ENCODE measurements around the gene KIF19.

The KIF19 gene

DNA sequence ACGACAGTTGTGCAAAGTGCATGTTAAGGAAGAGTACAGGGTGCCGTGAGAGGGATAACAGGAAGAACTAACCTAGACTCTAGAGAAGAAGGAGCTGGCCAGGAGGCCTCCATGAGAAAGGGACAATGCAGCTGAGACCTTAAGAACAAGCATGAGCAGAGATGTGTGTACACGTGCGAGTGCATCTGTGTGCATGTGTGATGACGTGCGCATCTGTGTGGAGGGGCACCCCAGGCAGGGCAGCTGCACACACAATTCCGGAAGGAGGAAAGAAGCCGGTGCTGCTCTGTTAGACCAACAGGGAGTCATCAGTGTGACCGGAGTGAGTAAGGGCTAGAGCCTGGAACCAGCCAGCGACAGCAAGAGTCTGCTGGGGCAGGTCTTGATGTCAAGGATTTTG lies 7.6 kb upstream of the KIF19 start:
- Histone ChIP-seq H3K27ac (ENCODE audit: low read length) (no peak overlapping the region), H3K36me3 (replicated peaks; ENCODE audit: insufficient read depth, low read length) (no peaks in the 10 kb centered on the region), H3K79me2 (ENCODE audit: low read length) (no peaks in the 10 kb centered on the region), H3K4me2 (ENCODE audit: low read depth, low read length) (no peak overlapping the region), H3K9me3 (replicated peaks; ENCODE audit: insufficient read depth, low read length) (no peaks in the 10 kb centered on the region), H2AFZ (ENCODE audit: low read length) (no peak overlapping the region), H3K4me1 (ENCODE audit: low read length) (no peaks in the 10 kb centered on the region), H3K4me3 (ENCODE audit: low read length) (no peak overlapping the region), H3F3A (ENCODE audit: insufficient read depth, low read length) (no peaks in the 10 kb centered on the region), H3K9ac (ENCODE audit: low read length) (no peak overlapping the region), H3K27me3 (replicated peaks; ENCODE audit: insufficient read depth, low read length) (peaks cover 77% of the 10 kb centered on the region), H3K9me2 (replicated peaks; ENCODE audit: insufficient read depth, low read length) (no peaks in the 10 kb centered on the region), H4K20me1 (ENCODE audit: insufficient read depth, low read length) (no peaks in the 10 kb centered on the region)
- TF ChIP-seq EZH2phosphoT487 (IDR thresholded peaks at IDR 0.05; ENCODE audit: low read length) (no peak), CTCF (IDR thresholded peaks at IDR 0.05; ENCODE audit: low read length) (no peak), EZH2 (optimal IDR thresholded peaks at IDR 0.05; ENCODE audit: low read depth, low read length) (no peak)
- DNase-seq, result no peak

DNA sequence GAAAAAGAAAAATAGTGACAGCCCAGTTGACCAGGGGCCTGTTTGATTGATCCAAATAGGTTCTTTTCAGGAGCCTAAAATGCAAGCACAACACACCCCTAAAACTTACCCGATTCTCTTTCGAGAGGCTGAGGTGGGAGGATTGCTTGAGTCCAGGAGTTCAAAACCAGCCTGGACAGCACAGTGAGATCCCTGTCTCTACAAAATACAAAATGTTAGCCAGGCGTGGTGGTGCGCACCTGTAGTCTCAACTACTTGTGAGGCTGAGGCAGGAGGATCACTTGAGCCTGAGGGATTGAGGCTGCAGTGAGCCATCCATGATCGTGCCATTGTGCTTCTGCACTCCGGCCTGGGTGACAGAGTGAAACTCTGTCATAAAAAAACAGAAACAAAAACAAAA lies 1.5 kb upstream of the KIF19 start:
- no peaks in the 10 kb centered on the region for H3K9me2 ChIP-seq (replicated peaks; ENCODE audit: insufficient read depth, low read length)
- H3K4me2 ChIP-seq (ENCODE audit: low read depth, low read length), result peak overlapping the region; percentile 51; the same call in 1 of the 2 replicates
- H2AFZ ChIP-seq (ENCODE audit: low read length), result no peak overlapping the region
- no peaks in the 10 kb centered on the region for H3K79me2 ChIP-seq (ENCODE audit: low read length)
- H3K9ac ChIP-seq (ENCODE audit: low read length), result no peak overlapping the region
- no peaks in the 10 kb centered on the region for H3K36me3 ChIP-seq (replicated peaks; ENCODE audit: insufficient read depth, low read length)
- no peaks in the 10 kb centered on the region for H3K9me3 ChIP-seq (replicated peaks; ENCODE audit: insufficient read depth, low read length)
- no peak overlapping the region for H3K27ac ChIP-seq (ENCODE audit: low read length)
- TF ChIP-seq EZH2 (optimal IDR thresholded peaks at IDR 0.05; ENCODE audit: low read depth, low read length) (no peak), EZH2phosphoT487 (IDR thresholded peaks at IDR 0.05; ENCODE audit: low read length) (no peak), CTCF (IDR thresholded peaks at IDR 0.05; ENCODE audit: low read length) (no peak)
- DNase-seq, result no peak
- H4K20me1 ChIP-seq (ENCODE audit: insufficient read depth, low read length), result no peaks in the 10 kb centered on the region
- no peaks in the 10 kb centered on the region for H3F3A ChIP-seq (ENCODE audit: insufficient read depth, low read length)
- H3K27me3 ChIP-seq (replicated peaks; ENCODE audit: insufficient read depth, low read length), result peaks cover 55% of the 10 kb centered on the region
- H3K4me1 ChIP-seq (ENCODE audit: low read length), result 0 out of 2 replicates have a peak, but pooled peaks cover 7% of the 10 kb centered on the region
- H3K4me3 ChIP-seq (ENCODE audit: low read length), result no peak overlapping the region

DNA sequence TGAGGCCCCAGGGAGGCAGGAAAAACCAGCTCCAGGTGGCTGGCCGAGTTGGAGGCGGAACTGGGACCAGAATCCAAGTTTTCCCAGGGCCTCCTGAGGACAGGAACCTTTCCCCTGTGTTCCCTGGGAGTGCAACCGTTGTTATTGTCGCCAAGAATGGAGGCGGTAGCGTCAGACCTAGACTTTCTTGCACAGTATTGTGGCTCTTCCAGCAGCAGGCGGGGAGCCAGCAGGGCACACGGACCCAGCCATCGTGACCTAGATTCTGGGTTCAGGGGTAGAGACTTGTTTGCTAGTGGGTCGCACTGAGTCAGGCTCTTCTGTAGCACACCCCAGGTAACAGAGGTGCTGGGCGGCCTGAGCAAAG lies 667 bp upstream of the KIF19 start:
- Histone ChIP-seq H3K79me2 (ENCODE audit: low read length) (no peaks in the 10 kb centered on the region), H4K20me1 (ENCODE audit: insufficient read depth, low read length) (no peaks in the 10 kb centered on the region), H3K36me3 (replicated peaks; ENCODE audit: insufficient read depth, low read length) (no peaks in the 10 kb centered on the region), H3K9ac (ENCODE audit: low read length) (no peak overlapping the region), H3F3A (ENCODE audit: insufficient read depth, low read length) (no peaks in the 10 kb centered on the region), H3K4me3 (ENCODE audit: low read length) (no peak overlapping the region), H3K9me3 (replicated peaks; ENCODE audit: insufficient read depth, low read length) (no peaks in the 10 kb centered on the region), H3K27ac (ENCODE audit: low read length) (no peak overlapping the region), H3K4me2 (ENCODE audit: low read depth, low read length) (peak overlapping the region; percentile 51; the same call in 1 of the 2 replicates), H3K27me3 (replicated peaks; ENCODE audit: insufficient read depth, low read length) (peaks cover 54% of the 10 kb centered on the region), H2AFZ (ENCODE audit: low read length) (no peak overlapping the region), H3K4me1 (ENCODE audit: low read length) (0 out of 2 replicates have a peak, but pooled peaks cover 7% of the 10 kb centered on the region), H3K9me2 (replicated peaks; ENCODE audit: insufficient read depth, low read length) (no peaks in the 10 kb centered on the region)
- DNase-seq, result no peak
- TF ChIP-seq EZH2 (optimal IDR thresholded peaks at IDR 0.05; ENCODE audit: low read depth, low read length), result no peak
- TF ChIP-seq EZH2phosphoT487 (IDR thresholded peaks at IDR 0.05; ENCODE audit: low read length), result no peak
- TF ChIP-seq CTCF (IDR thresholded peaks at IDR 0.05; ENCODE audit: low read length), result no peak

Data from MM.1S (cell line).